HFF-Myc (cell line): ENCODE results near the gene HAPLN1.

Experiments used
- DNase-seq: peaks from one replicate; pipeline ENCODE4 v3.0.0-alpha.2; 2011; ENCODE audit warnings: low read depth; ENCODE audit errors: extremely low read depth
- H3K4me3 ChIP-seq: replicated peaks from 2 replicates; pipeline ENCODE4 v1.5.1; 2011; ENCODE audit warnings: low read depth, mild to moderate bottlenecking, control low read depth, low read length
- TF ChIP-seq, protein P1 (sequence below): IDR thresholded peaks from 2 replicates; pipeline ENCODE4 v1.5.1; 2012; ENCODE audit warnings: mild to moderate bottlenecking, low read depth, low read length, control low read depth; ENCODE audit errors: missing control alignments

The HAPLN1 gene

DNA sequence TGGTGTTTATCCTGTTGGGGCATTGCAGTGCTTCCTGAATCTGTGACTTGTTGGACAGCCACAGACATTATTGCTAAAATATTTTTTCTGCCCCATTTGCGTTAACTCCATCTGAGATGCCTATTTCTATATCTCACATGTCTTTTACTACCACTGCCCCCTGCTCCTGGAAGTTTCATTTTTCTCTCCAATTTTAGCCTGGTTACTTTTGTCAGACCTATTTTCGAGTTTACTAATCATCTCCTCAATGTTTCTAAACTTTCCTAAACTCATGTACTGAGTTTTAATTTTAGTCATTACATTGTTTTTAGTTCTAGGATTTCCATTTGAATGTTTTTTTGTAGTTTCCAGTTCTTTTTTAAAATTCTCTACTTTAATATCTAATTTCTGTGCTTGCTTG, 17.6 kb downstream of the HAPLN1 start:
- no peak for DNase-seq
- TF ChIP-seq, protein P1, sequence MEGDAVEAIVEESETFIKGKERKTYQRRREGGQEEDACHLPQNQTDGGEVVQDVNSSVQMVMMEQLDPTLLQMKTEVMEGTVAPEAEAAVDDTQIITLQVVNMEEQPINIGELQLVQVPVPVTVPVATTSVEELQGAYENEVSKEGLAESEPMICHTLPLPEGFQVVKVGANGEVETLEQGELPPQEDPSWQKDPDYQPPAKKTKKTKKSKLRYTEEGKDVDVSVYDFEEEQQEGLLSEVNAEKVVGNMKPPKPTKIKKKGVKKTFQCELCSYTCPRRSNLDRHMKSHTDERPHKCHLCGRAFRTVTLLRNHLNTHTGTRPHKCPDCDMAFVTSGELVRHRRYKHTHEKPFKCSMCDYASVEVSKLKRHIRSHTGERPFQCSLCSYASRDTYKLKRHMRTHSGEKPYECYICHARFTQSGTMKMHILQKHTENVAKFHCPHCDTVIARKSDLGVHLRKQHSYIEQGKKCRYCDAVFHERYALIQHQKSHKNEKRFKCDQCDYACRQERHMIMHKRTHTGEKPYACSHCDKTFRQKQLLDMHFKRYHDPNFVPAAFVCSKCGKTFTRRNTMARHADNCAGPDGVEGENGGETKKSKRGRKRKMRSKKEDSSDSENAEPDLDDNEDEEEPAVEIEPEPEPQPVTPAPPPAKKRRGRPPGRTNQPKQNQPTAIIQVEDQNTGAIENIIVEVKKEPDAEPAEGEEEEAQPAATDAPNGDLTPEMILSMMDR = no peak
- no peak overlapping the region for H3K4me3 ChIP-seq

- TF ChIP-seq, protein P1 = no peak
- H3K4me3 ChIP-seq = no peak overlapping the region
- no peak for DNase-seq
Measured at GRCh38 chr5:83701886-83702285, 18.8 kb downstream of the HAPLN1 start.

DNA sequence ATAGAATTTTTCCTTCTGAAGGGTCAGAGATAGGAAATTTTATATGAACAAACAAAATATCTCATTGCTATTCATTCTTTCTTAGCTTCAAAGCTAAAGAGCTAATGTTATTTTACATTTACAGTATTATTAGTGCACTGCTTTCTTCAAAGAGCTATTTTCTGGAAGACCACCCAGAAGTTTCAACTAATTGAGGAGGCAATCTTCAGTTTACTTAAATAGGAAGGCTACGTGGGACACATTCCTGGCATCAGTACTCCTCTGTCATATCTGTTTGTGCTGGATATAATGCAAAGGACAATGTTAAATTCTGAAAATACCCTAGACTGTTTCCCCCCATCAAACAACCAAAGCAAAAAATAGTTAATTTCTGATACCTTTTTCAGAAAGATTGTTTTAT, 30.8 kb downstream of the HAPLN1 start:
- TF ChIP-seq, protein P1 = no peak
- no peak overlapping the region for H3K4me3 ChIP-seq
- DNase-seq = no peak

DNA sequence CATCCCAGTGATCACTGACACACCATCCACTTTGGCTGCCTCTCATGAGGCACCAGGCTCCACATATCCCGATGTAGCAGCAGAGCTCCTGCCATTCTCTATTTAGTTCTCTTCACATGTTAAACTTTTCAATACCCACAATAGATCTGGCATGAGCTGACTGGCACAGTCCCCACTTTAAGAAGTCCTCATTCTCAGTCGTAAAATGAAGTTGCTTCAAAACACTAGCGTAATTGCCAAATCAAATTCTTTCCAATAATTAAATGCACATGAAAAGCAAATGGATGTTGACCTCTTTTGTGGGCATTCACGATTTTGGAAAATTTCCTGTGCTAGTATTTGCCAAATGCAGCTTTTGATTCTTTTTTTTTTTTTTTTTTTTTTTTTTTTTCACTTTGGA, 32.4 kb downstream of the HAPLN1 start:
- TF ChIP-seq, protein P1 = no peak
- H3K4me3 ChIP-seq = no peak overlapping the region
- no peak for DNase-seq

- no peak overlapping the region for H3K4me3 ChIP-seq
- DNase-seq = no peak
- TF ChIP-seq, protein P1 = no peak
Measured at GRCh38 chr5:83687124-83687619, 33.5 kb downstream of the HAPLN1 start.

DNA sequence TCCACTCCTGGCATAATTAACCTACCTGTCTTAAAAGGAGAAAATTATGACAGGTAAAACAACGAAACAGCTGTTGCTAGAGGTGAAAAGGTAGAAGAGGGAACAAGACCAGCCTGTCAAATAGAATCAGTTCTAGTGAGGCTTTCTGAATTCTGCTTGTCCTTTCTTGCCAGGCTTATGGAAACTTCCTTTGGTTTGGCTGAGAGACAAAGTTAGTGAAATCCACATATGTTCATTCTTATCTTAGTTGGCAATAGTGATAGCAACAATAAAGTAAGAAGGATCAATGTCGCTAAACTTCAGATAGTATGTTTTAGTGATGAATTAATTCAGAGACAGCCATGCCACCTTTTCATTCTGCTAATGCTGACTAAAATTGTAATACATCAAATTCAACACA, 34.4 kb downstream of the HAPLN1 start:
- no peak for DNase-seq
- no peak overlapping the region for H3K4me3 ChIP-seq
- TF ChIP-seq, protein P1 = no peak

- TF ChIP-seq, protein P1 = no peak
- H3K4me3 ChIP-seq = no peak overlapping the region
- no peak for DNase-seq
Measured at GRCh38 chr5:83683836-83684235, 36.8 kb downstream of the HAPLN1 start.
